GM19043 (cell line): Measurements from ENCODE around the gene SORBS1.

Experiments
- ATAC-seq: cut with Tn5 transposase; IDR thresholded peaks from one replicate; pipeline ENCODE4 v1.9.1; 2021; ENCODE audit warnings: low read depth; ENCODE audit not compliant: unreplicated experiment

The SORBS1 gene

GRCh38 chr10:95419399-95419798 lies 141.8 kb downstream of the SORBS1 start:
- ATAC-seq = no peak

- no peak for ATAC-seq
Observed at GRCh38 chr10:95416973-95417372, 144.2 kb downstream of the SORBS1 start.

- no peak for ATAC-seq
Observed at GRCh38 chr10:95416270-95416669, 144.9 kb downstream of the SORBS1 start.

- no peak for ATAC-seq
Observed at GRCh38 chr10:95415621-95416031, 145.5 kb downstream of the SORBS1 start.

GRCh38 chr10:95414844-95415485 lies 146.2 kb downstream of the SORBS1 start:
- ATAC-seq = no peak

- no peak for ATAC-seq
Observed at GRCh38 chr10:95414016-95414830, 146.9 kb downstream of the SORBS1 start.

GRCh38 chr10:95413588-95413987 lies 147.6 kb downstream of the SORBS1 start:
- ATAC-seq = no peak

- no peak for ATAC-seq
Observed at GRCh38 chr10:95411635-95412034, 149.5 kb downstream of the SORBS1 start.

GRCh38 chr10:95408983-95409873 lies 151.9 kb downstream of the SORBS1 start:
- no peak for ATAC-seq

GRCh38 chr10:95408148-95408960 lies 152.8 kb downstream of the SORBS1 start:
- ATAC-seq = no peak

- no peak for ATAC-seq
Observed at GRCh38 chr10:95407546-95407945, 153.6 kb downstream of the SORBS1 start.

GRCh38 chr10:95406651-95407280 lies 154.4 kb downstream of the SORBS1 start:
- no peak for ATAC-seq

- ATAC-seq = no peak
Observed at GRCh38 chr10:95405655-95406054, 155.5 kb downstream of the SORBS1 start.

GRCh38 chr10:95404864-95405263 lies 156.3 kb downstream of the SORBS1 start:
- ATAC-seq = no peak

- ATAC-seq = no peak
Observed at GRCh38 chr10:95404462-95404858, 156.7 kb downstream of the SORBS1 start.

GRCh38 chr10:95403700-95404461 lies 157.3 kb downstream of the SORBS1 start:
- ATAC-seq = no peak

- ATAC-seq = no peak
Observed at GRCh38 chr10:95401704-95402469, 159.3 kb downstream of the SORBS1 start.

GRCh38 chr10:95400787-95401186 lies 160.4 kb downstream of the SORBS1 start:
- ATAC-seq = no peak
